Ascending aorta (tissue), 2 donors: ENCODE data around the gene MPZL1. TPM values are rescaled to one million over a fixed set of nuclear protein-coding genes. Genes with fewer than 3 reads are reported as not detected.

Source experiments
- DNase-seq, 2 donors: peaks; one replicate each; pipeline ENCODE4 v3.0.0-alpha.2; 2019; ENCODE audit warnings: low spot score in 2 of 2
- H3K27ac ChIP-seq, 2 donors: fragments of 200-600 bp; sonication (generic); one replicate each; pipeline ENCODE4 v1.5.1; 2016 to 2017; ENCODE audit warnings: mild to moderate bottlenecking in 1 of 2
- H3K27me3 ChIP-seq: fragments of 200-600 bp; sonication (generic); one replicate; pipeline ENCODE4 v1.5.1; 2017
- H3K36me3 ChIP-seq, 2 donors: fragments of 200-600 bp; sonication (generic); one replicate each; pipeline ENCODE4 v1.5.1; 2016
- H3K4me1 ChIP-seq, 2 donors: fragments of 200-600 bp; sonication (generic); one replicate each; pipeline ENCODE4 v1.5.1; 2016 to 2017; ENCODE audit warnings: mild to moderate bottlenecking in 1 of 2
- H3K4me3 ChIP-seq, 2 donors: fragments of 200-600 bp; sonication (generic); one replicate each; pipeline ENCODE4 v1.5.1; 2016 to 2017; ENCODE audit warnings: mild to moderate bottlenecking in 1 of 2
- H3K9me3 ChIP-seq, 2 donors: fragments of 200-600 bp; sonication (generic); one replicate each; pipeline ENCODE4 v1.5.1; 2016
- CTCF ChIP-seq, 3 experiments: fragments of 200-600 bp in 2 of 3; fragments of 450-650 bp in 1 of 3; sonication (generic) in 2 of 3; IDR thresholded peaks; one replicate each; pipeline ENCODE4 v1.5.1; 2016 to 2019; ENCODE audit warnings: antibody characterized with exemption in 3 of 3, mild to moderate bottlenecking in 1 of 3, moderate library complexity in 1 of 3
- intact Hi-C: fragments of 100-400 bp; cut with DNase I; formaldehyde crosslinking; loops from one replicate; pipeline ENCODE4 v1.15.1; 2023
- total RNA-seq: library from RNA; depleted of rRNA; stranded (reverse); fragments of >200 nt; gene quantifications from one replicate; pipeline ENCODE4 v1.1.0, GENCODE V29; 2016

Gene MPZL1
- total RNA-seq, 1 donor from 2014 or later = 58.9 TPM

- Histone ChIP-seq H3K27me3 (no peaks in the 10 kb centered on the region), H3K27ac (no peak overlapping the region), H3K4me1 (peaks cover 0 to 20% of the 10 kb centered on the region in 2 donors), H3K9me3 (no peaks in the 10 kb centered on the region), H3K4me3 (no peak overlapping the region), H3K36me3 (peaks cover 0 to 6% of the 10 kb centered on the region in 2 donors)
- no peak for TF ChIP-seq CTCF (IDR thresholded peaks at IDR 0.05)
- intact Hi-C loops = no loop called here
- DNase-seq = no peak
These were observed 52.9 kb downstream of the MPZL1 start for GRCh38 chr1:167774710-167775109.

GRCh38 chr1:167775178-167775577 lies 53.4 kb downstream of the MPZL1 start:
- intact Hi-C loops = no loop called here
- peaks cover 0 to 2% of the 10 kb centered on the region in 2 donors for H3K36me3 ChIP-seq
- H3K27ac ChIP-seq = no peak overlapping the region
- no peaks in the 10 kb centered on the region for H3K27me3 ChIP-seq
- no peak for TF ChIP-seq CTCF (IDR thresholded peaks at IDR 0.05)
- no peak overlapping the region for H3K4me3 ChIP-seq
- H3K9me3 ChIP-seq = no peaks in the 10 kb centered on the region
- no peak for DNase-seq
- peaks cover 0 to 20% of the 10 kb centered on the region in 2 donors for H3K4me1 ChIP-seq

GRCh38 chr1:167776151-167776550 lies 54.4 kb downstream of the MPZL1 start:
- Histone ChIP-seq H3K9me3 (no peaks in the 10 kb centered on the region), H3K4me1 (peaks cover 0 to 20% of the 10 kb centered on the region in 2 donors), H3K36me3 (peaks cover 0 to 7% of the 10 kb centered on the region in 2 donors), H3K27me3 (no peaks in the 10 kb centered on the region), H3K4me3 (no peak overlapping the region), H3K27ac (peak overlapping the region; percentile 5 to 8)
- intact Hi-C loops = no loop called here
- DNase-seq = no peak
- TF ChIP-seq CTCF (IDR thresholded peaks at IDR 0.05) = no peak

- peak overlapping the region; percentile 5 to 8 for H3K27ac ChIP-seq
- H3K4me1 ChIP-seq = peaks cover 0 to 20% of the 10 kb centered on the region in 2 donors
- intact Hi-C loops = no loop called here
- DNase-seq = no peak
- H3K27me3 ChIP-seq = no peaks in the 10 kb centered on the region
- H3K4me3 ChIP-seq = no peak overlapping the region
- H3K9me3 ChIP-seq = no peaks in the 10 kb centered on the region
- peaks cover 0 to 7% of the 10 kb centered on the region in 2 donors for H3K36me3 ChIP-seq
- TF ChIP-seq CTCF (IDR thresholded peaks at IDR 0.05) = no peak
These were observed 55.0 kb downstream of the MPZL1 start for GRCh38 chr1:167776616-167777268.

- no peaks in the 10 kb centered on the region for H3K9me3 ChIP-seq
- intact Hi-C loops = no loop called here
- TF ChIP-seq CTCF (IDR thresholded peaks at IDR 0.05) = no peak
- no peak for DNase-seq
- H3K36me3 ChIP-seq = peaks cover 0 to 7% of the 10 kb centered on the region in 2 donors
- H3K27me3 ChIP-seq = no peaks in the 10 kb centered on the region
- H3K4me1 ChIP-seq = peaks cover 0 to 20% of the 10 kb centered on the region in 2 donors
- H3K27ac ChIP-seq = no peak overlapping the region
- H3K4me3 ChIP-seq = no peak overlapping the region
These were observed 55.5 kb downstream of the MPZL1 start for GRCh38 chr1:167777269-167777650.
